Hepatocyte (in vitro differentiated cells): Measurements from ENCODE around the gene FOXA1. TPM values are rescaled to one million over a fixed set of nuclear protein-coding genes. Genes with fewer than 3 reads are reported as not detected.

ENCODE experiments used
- DNase-seq: peaks from one replicate; pipeline ENCODE4 v3.0.0-alpha.2; 2016; ENCODE audit warnings: low spot score
- H2AFZ ChIP-seq: fragments of 200-600 bp; sonication (generic); 2 replicates; pipeline ENCODE4 v1.6.0; 2016; ENCODE audit warnings: antibody characterized with exemption, mild to moderate bottlenecking
- H3K27ac ChIP-seq: fragments of 200-600 bp; sonication (generic); 2 replicates; pipeline ENCODE4 v1.5.1; 2016; ENCODE audit warnings: mild to moderate bottlenecking
- H3K27me3 ChIP-seq: fragments of 200-600 bp; sonication (generic); 2 replicates; pipeline ENCODE4 v1.6.1; 2016
- H3K36me3 ChIP-seq: fragments of 200-600 bp; sonication (generic); replicated peaks from 2 replicates; pipeline ENCODE4 v1.5.1; 2016; ENCODE audit warnings: low read depth; ENCODE audit not compliant: insufficient read depth
- H3K4me1 ChIP-seq: fragments of 200-600 bp; sonication (generic); 2 replicates; pipeline ENCODE4 v1.5.1; 2016; ENCODE audit warnings: mild to moderate bottlenecking, moderate library complexity; ENCODE audit not compliant: insufficient read depth
- H3K4me2 ChIP-seq: fragments of 200-600 bp; sonication (generic); 2 replicates; pipeline ENCODE4 v1.6.0; 2016
- H3K4me3 ChIP-seq: fragments of 200-600 bp; sonication (generic); 2 replicates; pipeline ENCODE4 v1.5.1; 2016; ENCODE audit warnings: mild to moderate bottlenecking
- H3K79me2 ChIP-seq: fragments of 200-600 bp; sonication (generic); 2 replicates; pipeline ENCODE4 v1.6.0; 2017; ENCODE audit warnings: mild to moderate bottlenecking
- H3K9me2 ChIP-seq: fragments of 200-600 bp; sonication (generic); replicated peaks from 2 replicates; pipeline ENCODE4 v1.6.0; 2017; ENCODE audit warnings: mild to moderate bottlenecking; ENCODE audit not compliant: insufficient read depth
- H3K9me3 ChIP-seq: fragments of 200-600 bp; sonication (generic); 2 replicates; pipeline ENCODE4 v1.5.1; 2016; ENCODE audit warnings: low read depth, mild to moderate bottlenecking
- H4K20me1 ChIP-seq: fragments of 200-600 bp; sonication (generic); 2 replicates; pipeline ENCODE4 v1.6.0; 2016; ENCODE audit warnings: mild to moderate bottlenecking; ENCODE audit not compliant: insufficient read depth, poor library complexity, severe bottlenecking
- CTCF ChIP-seq: fragments of 200-600 bp; sonication (generic); IDR thresholded peaks from 2 replicates; pipeline ENCODE4 v1.5.1; 2016; ENCODE audit warnings: antibody characterized with exemption, mild to moderate bottlenecking; ENCODE audit not compliant: poor library complexity
- EZH2 ChIP-seq: fragments of 200-600 bp; sonication (generic); IDR thresholded peaks from 2 replicates; pipeline ENCODE4 v1.6.1; 2016; ENCODE audit warnings: antibody characterized with exemption, mild to moderate bottlenecking, borderline replicate concordance
- EZH2phosphoT487 ChIP-seq: fragments of 200-600 bp; sonication (generic); IDR thresholded peaks from one replicate; pipeline ENCODE4 v1.6.1; 2018; ENCODE audit warnings: antibody characterized with exemption, mild to moderate bottlenecking, low read depth, moderate library complexity; ENCODE audit not compliant: unreplicated experiment, severe bottlenecking
- WGBS: methylation state at CpG from one replicate; pipeline ENCODE4 v1.1.6; 2016; ENCODE audit warnings: low lambda C conversion rate; ENCODE audit errors: missing lambda C conversion rate; 5-methylcytosine and 5-hydroxymethylcytosine counted together
- polyA plus RNA-seq: library from polyadenylated mRNA; unstranded; fragments of >200 nt; fragmentation: Nextera tagmentation; extraction: Ambion mirVana; gene quantifications from 2 replicates; pipeline ENCODE4 v1.2.1, GENCODE V29; 2016
- total RNA-seq: library from RNA; depleted of rRNA; stranded (reverse); fragments of >200 nt; gene quantifications from 2 replicates; pipeline ENCODE4 v1.2.3, GENCODE V29; 2014

The FOXA1 gene
- total and polyA plus RNA-seq, 2 experiments from 2014 or later: 85.7 to 89.2 TPM

GRCh38 chr14:37641117-37641516 lies 46.1 kb upstream of the FOXA1 start:
- Histone ChIP-seq H3K79me2 (no peaks in the 10 kb centered on the region), H3K27ac (no peak overlapping the region), H4K20me1 (no peaks in the 10 kb centered on the region), H3K4me3 (no peak overlapping the region), H3K9me2 (no peaks in the 10 kb centered on the region), H3K4me1 (no peaks in the 10 kb centered on the region), H3K9me3 (no peaks in the 10 kb centered on the region), H2AFZ (no peak overlapping the region), H3K4me2 (peak overlapping the region; percentile 15), H3K36me3 (no peaks in the 10 kb centered on the region), H3K27me3 (no peaks in the 10 kb centered on the region)
- no peak for DNase-seq
- TF ChIP-seq EZH2phosphoT487: peak; percentile 73
- no peak for TF ChIP-seq EZH2
- TF ChIP-seq CTCF: no peak
- 68% methylated on average over 1 of the region's 1 CpG for WGBS

DNA sequence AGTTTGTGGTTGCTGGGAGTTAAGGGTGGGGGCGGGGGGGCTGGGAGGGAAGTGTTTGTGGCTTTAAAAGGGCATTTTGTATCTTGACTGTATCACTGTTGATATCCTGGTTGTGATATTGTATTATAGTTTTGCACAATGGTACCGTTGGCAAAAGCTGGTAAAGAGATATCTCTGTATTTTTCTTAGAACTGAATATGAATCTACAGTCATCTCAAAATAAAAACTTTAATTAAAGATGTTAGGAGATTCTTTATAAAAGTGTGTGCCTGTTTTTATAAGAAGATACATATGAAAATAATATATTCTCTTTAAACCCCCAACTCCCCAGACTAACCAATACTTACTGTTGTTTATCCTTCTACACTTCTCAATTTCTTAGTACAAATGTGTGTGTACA lies 43.5 kb upstream of the FOXA1 start:
- H2AFZ ChIP-seq: no peak overlapping the region
- no peaks in the 10 kb centered on the region for H3K4me1 ChIP-seq
- DNase-seq: no peak
- no peak overlapping the region for H3K4me2 ChIP-seq
- no peak overlapping the region for H3K4me3 ChIP-seq
- no peaks in the 10 kb centered on the region for H3K27me3 ChIP-seq
- no peaks in the 10 kb centered on the region for H3K36me3 ChIP-seq
- no peak overlapping the region for H3K27ac ChIP-seq
- no peaks in the 10 kb centered on the region for H3K79me2 ChIP-seq
- H3K9me3 ChIP-seq: no peaks in the 10 kb centered on the region
- TF ChIP-seq EZH2 (no peak), EZH2phosphoT487 (no peak), CTCF (no peak)
- H3K9me2 ChIP-seq: no peaks in the 10 kb centered on the region
- H4K20me1 ChIP-seq: no peaks in the 10 kb centered on the region
- WGBS: 97% methylated on average over 2 of the region's 2 CpGs

DNA sequence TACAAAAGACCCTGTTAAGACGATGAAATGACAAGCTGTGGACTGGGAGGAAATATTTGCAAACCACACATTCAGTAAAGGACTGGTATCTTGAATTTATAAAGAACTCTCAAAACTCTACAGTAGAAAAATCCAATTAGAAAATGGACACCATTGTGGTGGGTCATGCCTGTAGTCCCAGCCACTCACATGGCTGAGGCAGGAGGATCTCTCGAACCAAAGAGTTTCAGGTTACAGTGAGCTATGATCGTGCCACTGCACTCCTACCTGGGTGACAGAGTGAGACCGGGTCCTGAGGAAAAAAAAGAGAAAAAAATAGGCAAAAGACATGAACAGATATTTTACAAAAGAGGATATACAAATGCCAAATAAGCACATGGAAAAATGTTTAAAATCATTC lies 42.3 kb upstream of the FOXA1 start:
- Histone ChIP-seq H3K9me2 (no peaks in the 10 kb centered on the region), H2AFZ (no peak overlapping the region), H3K4me3 (no peak overlapping the region), H3K36me3 (no peaks in the 10 kb centered on the region), H3K9me3 (no peaks in the 10 kb centered on the region), H4K20me1 (no peaks in the 10 kb centered on the region), H3K27me3 (no peaks in the 10 kb centered on the region), H3K27ac (no peak overlapping the region), H3K4me2 (no peak overlapping the region), H3K4me1 (no peaks in the 10 kb centered on the region), H3K79me2 (no peaks in the 10 kb centered on the region)
- no peak for TF ChIP-seq CTCF
- TF ChIP-seq EZH2: no peak
- TF ChIP-seq EZH2phosphoT487: no peak
- 74% methylated on average over 4 of the region's 4 CpGs for WGBS
- DNase-seq: no peak
